HG02588 (cell line): ENCODE measurements around the gene INF2.

Source experiments
- ATAC-seq: cut with Tn5 transposase; IDR thresholded peaks from one replicate; pipeline ENCODE4 v1.9.1; 2021; ENCODE audit warnings: mild to moderate bottlenecking, moderate library complexity; ENCODE audit not compliant: unreplicated experiment

INF2 gene

GRCh38 chr14:104688505-104689108 is 811 bp upstream of the INF2 start:
- ATAC-seq: no peak

GRCh38 chr14:104689881-104690711 is 678 bp downstream of the INF2 start:
- no peak for ATAC-seq

- ATAC-seq: no peak
Measured at GRCh38 chr14:104690861-104691455, 1.5 kb downstream of the INF2 start.

- no peak for ATAC-seq
Measured at GRCh38 chr14:104691546-104692260, 2.3 kb downstream of the INF2 start.

- ATAC-seq: no peak
Measured at GRCh38 chr14:104692261-104692938, 3.0 kb downstream of the INF2 start.

- no peak for ATAC-seq
Measured at GRCh38 chr14:104692939-104693315, 3.5 kb downstream of the INF2 start.

- no peak for ATAC-seq
Measured at GRCh38 chr14:104693482-104694431, 4.3 kb downstream of the INF2 start.

GRCh38 chr14:104694475-104694950 is 5.1 kb downstream of the INF2 start:
- no peak for ATAC-seq

GRCh38 chr14:104694991-104695659 is 5.7 kb downstream of the INF2 start:
- ATAC-seq: no peak

GRCh38 chr14:104695660-104696000 is 6.2 kb downstream of the INF2 start:
- no peak for ATAC-seq

GRCh38 chr14:104696671-104697316 is 7.4 kb downstream of the INF2 start:
- ATAC-seq: no peak

GRCh38 chr14:104697317-104697703 is 7.9 kb downstream of the INF2 start:
- ATAC-seq: no peak

GRCh38 chr14:104697892-104698583 is 8.6 kb downstream of the INF2 start:
- ATAC-seq: no peak

GRCh38 chr14:104698688-104699425 is 9.4 kb downstream of the INF2 start:
- ATAC-seq: no peak

GRCh38 chr14:104699426-104699748 is 10.0 kb downstream of the INF2 start:
- ATAC-seq: no peak

GRCh38 chr14:104700225-104700651 is 10.8 kb downstream of the INF2 start:
- no peak for ATAC-seq

GRCh38 chr14:104700747-104701217 is 11.4 kb downstream of the INF2 start:
- no peak for ATAC-seq
